Pulmonary artery endothelial cell (primary cell): ENCODE data around the gene NTM. TPM values are rescaled to one million over a fixed set of nuclear protein-coding genes. Genes with fewer than 3 reads are reported as not detected.
A peak's percentile ranks its signal among the peaks of the same experiment; 100 is the strongest.

ENCODE experiments used
- DNase-seq: peaks from one replicate; pipeline ENCODE4 v3.0.0-alpha.2; 2011; ENCODE audit warnings: low read depth, low spot score
- total RNA-seq: library from RNA; depleted of rRNA; stranded (reverse); fragments of >200 nt; gene quantifications from 2 replicates; pipeline ENCODE4 v1.2.3, GENCODE V29; 2014

Gene NTM
- total RNA-seq, 1 donor from 2014 or later = 2.6 TPM

DNA sequence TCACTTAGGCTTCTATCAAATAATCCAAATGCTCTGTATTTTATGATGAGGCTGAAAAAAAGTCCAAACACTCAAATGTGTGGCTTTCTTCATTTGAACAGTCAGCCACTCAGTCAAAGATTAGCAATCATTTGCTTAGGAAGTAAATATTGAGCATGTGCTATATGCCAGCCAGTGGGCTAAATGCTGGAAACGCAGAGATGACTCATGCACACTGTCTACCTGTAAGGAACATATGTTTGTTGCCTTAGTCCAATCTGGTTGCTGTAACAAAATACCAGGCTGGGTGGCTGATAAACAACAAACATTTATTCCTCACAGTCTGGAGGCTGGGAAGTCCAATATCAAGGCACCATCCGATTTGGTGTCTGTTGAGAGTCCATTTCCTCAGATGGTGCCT lies 617.3 kb downstream of the NTM start:
- no peak for DNase-seq

GRCh38 chr11:131991606-131992005 lies 621.2 kb downstream of the NTM start:
- DNase-seq = no peak

DNA sequence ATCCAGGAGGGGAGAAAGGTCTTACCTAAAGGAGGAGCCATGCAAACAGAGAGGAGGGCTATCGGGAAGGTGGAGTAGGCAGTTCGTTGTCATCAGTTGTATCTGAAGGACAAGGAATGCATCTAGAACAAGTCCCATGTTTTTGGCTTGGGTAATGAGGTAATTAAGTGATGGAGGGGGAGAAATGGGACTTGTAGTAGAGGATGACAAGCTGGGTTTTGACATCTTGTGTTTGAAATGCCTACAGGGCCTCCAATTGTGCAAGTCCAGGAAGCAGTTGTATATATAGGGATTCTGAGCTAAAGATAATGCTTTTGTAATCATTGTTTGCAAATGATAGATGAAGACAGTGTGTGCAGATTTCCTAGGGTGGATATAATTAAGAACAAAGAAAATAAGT lies 622.8 kb downstream of the NTM start:
- no peak for DNase-seq

GRCh38 chr11:131998020-131998419 lies 627.6 kb downstream of the NTM start:
- DNase-seq = no peak

DNA sequence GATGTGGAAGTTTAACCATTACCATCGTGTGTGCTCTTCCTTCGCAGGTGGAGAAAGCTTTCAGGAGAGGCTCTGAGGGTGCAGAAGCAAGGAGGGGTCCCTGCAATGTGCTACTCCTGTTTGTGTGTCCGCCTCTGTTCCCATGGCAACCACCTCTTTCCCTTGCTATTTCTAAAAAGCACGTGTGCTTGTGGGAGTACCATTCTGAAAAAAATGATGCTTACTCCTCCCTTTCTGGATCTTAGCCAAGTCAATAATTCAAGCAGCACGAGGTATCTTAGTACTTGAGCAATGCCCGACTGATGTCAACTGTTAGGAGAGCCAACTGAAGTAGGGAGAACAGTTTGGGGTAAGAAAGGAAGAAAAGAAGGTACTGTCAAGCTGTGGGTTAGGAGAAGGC lies 628.7 kb downstream of the NTM start:
- DNase-seq = no peak

- no peak for DNase-seq
These were observed 629.5 kb downstream of the NTM start for GRCh38 chr11:131999955-132000354.

DNA sequence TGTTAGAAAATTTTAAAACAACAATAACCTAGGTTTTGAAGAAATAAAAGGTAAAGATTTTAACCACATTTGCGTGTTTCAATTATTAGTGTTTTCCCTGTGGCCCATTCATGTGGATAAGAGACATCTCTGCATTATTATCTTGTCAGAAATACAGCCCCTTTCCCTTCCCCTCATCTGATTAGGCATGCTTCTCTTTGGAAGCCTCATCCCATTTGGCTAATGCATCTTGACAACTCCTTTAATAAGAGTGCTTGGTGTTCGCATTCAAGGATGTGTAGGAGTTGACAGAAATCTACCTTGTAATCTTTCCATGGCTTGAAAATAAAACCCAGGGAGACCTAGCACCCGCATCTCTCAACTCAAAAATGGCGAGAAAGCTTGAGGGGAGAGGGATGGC lies 635.5 kb downstream of the NTM start:
- no peak for DNase-seq

DNA sequence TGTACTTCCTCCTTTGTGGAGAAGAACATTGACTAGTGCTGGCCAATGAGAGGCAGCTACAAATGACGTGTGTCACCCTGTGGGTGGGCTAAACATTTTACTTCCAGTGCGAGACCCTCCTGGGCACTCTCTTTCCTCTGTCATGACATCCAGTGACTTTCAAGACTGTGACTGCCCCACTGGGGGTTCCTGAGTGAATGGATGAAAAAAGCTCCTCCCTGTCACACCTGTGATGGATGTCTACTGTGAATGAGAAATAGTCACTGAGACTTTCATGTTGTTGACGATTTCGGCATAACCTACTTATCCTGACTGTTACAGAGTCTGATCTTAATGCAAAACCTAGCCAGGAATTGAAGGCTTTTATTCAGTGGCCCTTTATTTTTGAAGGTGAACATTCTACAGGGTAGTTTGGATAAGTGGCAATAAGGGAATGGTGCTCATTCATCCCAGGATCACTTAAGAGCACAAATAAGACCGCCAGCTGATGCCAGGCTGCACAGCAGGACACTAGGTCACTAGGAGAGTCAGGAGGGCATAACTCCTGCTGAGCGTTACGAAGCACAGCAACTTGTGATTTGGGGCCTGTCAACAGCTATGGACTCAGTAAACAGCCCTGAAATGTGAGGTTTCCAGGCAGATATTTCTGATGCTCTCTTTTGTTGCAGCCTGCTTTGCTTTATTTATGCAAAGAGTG lies 636.6 kb downstream of the NTM start:
- no peak for DNase-seq

GRCh38 chr11:132008226-132008625 lies 637.8 kb downstream of the NTM start:
- no peak for DNase-seq

DNA sequence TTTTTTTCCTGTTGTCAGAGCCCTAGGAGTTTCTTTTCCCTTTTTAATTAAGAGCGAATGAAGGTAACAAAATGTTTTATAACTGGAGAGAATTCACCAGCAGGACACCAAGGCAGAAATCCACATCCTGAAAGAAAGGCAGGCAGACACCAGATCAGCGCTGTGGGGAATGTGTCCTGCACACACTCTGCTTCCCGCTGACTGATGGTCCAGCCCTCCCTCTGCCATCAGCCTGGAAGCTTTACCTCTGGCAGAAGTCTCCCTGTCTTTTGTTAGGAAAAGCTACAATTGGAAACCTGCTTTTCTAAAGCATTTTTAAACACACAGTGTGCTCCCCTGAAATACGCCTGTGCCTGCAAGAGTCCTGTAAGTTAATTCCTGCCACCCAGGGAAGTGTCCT lies 638.5 kb downstream of the NTM start:
- DNase-seq = no peak

DNA sequence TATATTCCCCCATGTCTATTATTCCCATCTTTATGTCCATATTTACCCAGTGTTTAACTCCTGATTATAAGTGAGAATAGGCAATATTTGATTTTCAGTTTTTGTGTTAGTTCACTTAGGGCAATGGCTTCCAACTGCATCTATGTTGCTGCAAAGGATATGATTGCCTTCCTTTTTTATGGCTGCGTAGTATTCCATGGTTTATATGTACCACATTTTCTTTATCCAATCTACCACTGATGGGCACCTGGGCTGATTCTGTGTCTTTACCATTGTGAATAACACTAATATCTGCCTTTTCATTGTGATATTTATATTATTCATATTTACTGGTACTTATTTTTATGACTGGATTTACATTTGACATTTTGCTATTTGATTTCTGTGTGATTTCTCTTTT lies 649.6 kb downstream of the NTM start:
- DNase-seq = no peak

- no peak for DNase-seq
These were observed 651.9 kb downstream of the NTM start for GRCh38 chr11:132022285-132022684.

DNA sequence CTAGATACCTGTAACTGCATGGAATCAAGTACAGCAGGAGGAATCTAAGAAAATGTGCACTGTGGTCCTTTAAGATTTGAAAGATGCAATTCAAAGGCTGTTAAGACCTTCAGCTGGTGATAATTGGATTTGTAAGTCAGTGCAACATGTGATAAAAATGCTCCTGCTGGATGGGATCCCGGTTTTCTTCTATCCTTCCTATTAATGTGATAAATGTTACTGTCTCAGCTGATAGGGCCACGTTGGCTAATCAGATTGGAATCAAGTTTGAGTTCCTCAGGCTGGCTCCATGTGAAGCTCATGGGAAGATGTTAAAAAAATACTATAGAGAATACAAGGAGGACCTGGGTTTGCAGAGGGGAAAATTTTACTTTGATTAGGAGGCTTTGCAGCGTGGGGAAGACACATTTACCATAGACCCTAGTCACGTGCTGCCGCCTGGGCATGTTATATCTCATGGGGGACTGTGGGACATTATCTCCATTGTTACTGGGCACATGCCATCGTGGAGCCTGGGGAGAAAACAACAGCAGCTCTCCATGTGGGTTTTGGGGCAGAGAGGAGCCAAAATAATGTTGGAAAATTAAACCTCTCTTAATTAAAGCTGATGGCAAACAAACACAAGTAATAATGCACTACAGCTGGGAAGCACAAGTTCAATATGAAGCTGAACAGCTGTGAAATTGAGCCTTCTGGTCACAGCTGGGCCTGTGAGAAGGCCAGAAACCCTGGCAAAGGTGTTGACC lies 652.5 kb downstream of the NTM start:
- no peak for DNase-seq

DNA sequence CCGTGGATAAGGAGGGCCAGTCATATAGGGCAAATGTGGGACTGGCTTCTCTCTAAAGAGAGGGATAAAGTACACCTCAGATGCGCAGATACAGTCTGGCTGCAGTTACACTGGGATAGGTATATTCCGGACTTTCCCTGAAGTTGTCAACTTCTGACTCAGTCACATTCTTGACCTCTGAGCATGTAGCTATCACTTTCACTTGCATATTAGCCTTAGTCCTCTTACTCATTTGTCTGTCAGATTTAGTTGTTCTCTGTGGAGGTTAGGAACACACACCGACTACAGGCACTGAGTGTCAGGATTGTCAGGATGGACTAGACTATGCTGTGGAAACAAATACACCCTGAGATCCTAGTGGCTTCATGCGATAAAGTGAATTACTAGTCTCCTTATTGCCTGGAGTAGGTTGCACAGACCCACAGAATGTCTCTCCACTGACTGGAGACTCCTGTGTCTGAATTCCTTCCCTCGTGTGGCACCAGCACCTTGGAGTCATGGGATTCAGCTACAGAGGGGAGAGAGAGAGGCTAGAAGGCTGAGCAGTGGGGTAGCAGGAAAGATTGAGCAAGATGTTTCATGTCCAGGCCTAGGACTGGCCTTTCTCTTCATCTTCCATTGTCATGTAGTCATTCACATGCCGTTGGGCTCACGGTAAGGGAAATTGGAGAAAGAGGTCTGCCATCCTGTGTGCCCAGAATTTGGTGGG lies 654.3 kb downstream of the NTM start:
- DNase-seq = peak; percentile 15

- DNase-seq = no peak
These were observed 656.3 kb downstream of the NTM start for GRCh38 chr11:132026746-132027145.

GRCh38 chr11:132028380-132029240 lies 658.2 kb downstream of the NTM start:
- peak; percentile 8 for DNase-seq

- DNase-seq = no peak
These were observed 660.5 kb downstream of the NTM start for GRCh38 chr11:132030896-132031295.

- DNase-seq = no peak
These were observed 662.1 kb downstream of the NTM start for GRCh38 chr11:132032555-132032954.

- DNase-seq = no peak
These were observed 662.6 kb downstream of the NTM start for GRCh38 chr11:132033051-132033450.

- no peak for DNase-seq
These were observed 664.8 kb downstream of the NTM start for GRCh38 chr11:132035228-132035627.

DNA sequence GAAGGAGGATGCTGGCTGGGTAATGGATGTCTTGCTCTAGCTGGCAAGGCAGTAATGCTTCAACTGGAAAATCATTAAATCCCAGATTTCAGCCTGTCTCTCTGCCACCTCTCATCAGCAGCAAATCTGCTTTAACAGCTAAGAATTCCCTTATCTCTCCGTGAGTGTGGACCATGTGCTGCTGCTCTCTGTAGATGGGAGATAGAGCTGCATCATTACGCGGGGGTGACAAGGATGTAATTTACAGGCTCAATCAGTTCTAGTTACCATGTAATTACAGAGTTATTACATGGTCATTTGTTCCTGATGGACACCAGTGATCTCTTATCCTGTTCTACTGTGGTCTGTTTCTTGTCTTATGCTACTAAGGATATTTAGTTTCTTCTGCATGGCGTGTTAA lies 665.4 kb downstream of the NTM start:
- DNase-seq = no peak

GRCh38 chr11:132036220-132036619 lies 665.8 kb downstream of the NTM start:
- DNase-seq = no peak
